GM19324 (cell line): ENCODE results near the gene WHRN.

ENCODE experiments used
- ATAC-seq: cut with Tn5 transposase; IDR thresholded peaks from one replicate; pipeline ENCODE4 v1.9.1; 2021; ENCODE audit warnings: mild to moderate bottlenecking, moderate library complexity; ENCODE audit not compliant: unreplicated experiment, low FRiP score

Gene WHRN

GRCh38 chr9:114426046-114426948 is 79.0 kb downstream of the WHRN start:
- ATAC-seq, result no peak

- no peak for ATAC-seq
Observed at GRCh38 chr9:114425126-114425525, 80.1 kb downstream of the WHRN start.

DNA sequence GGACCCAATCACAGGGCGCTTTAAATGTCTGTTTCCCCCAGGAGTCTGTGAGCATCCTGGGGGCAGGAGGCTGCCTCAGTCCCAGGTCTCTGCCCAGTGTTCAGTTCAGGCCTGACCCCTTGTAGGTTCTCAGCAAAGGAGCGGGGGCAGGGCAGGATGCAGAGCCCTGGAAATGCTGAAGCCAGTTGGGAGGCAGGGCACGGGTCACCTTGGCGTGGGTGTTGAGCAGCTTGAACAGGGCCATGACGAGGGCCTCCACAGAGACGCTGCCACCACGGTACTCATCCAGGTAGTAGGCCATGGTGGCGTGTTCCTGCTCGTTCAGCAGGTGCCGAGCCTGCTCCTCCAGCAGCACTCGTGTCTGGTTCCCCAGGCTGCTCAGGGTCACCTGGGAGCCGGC is 81.1 kb downstream of the WHRN start:
- ATAC-seq, result no peak

DNA sequence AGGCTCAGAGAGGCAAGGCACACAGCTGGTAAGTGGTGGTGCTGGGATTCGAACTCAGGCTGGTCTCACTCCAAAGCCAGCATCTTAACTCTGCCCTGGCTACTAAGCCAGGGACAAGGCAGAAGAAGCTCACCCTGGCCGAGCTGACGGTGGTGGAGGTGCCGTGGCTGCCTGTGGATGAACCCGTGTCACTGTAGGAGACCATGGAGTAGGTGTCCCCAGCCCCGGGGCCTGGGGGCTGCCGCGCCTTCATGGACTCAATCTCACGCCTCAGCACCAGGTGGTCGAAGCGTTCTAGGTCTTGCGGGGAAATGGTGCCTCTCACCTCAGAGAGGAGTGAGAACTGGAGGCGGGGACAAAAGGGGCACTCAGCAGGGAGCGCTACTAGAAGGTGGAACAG is 82.1 kb downstream of the WHRN start:
- no peak for ATAC-seq

GRCh38 chr9:114421147-114421546 is 84.1 kb downstream of the WHRN start:
- no peak for ATAC-seq

DNA sequence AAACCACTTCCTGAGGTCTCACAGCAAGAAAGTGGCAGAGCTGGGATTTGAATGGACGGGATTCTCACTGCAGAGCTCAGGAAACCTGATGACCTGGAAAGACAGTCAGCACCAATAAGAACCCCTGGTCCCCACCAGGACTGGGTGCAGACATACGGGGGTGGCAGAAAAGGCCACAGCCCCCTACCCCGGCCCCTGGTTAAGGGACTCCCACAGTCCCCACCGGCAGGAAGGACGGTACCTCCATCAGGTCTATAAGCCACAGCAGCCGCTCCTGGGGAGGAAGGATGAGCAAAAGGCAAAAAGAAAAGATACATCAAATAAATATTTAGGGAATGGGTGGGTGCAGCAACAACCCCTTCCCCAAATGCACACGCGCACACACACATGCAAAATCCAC is 85.5 kb downstream of the WHRN start:
- no peak for ATAC-seq

DNA sequence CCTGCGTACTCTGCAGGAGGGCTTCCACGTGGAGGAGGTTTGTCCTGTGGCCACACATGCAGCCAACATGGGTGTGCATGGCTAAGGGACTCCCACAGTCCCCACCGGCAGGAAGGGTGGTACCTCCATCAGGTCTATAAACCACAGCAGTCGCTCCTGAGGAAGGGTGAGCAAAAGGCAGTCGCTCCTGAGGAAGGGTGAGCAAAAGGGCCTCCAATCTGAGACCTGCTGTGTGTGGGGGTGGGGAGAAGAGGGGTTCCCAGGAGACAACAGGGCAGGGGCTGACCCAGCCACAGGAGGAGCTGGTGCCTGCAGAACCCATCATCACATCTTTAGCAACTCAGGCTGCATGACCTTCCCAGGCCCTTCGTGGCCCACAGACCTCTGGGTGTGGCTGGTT is 87.2 kb downstream of the WHRN start:
- no peak for ATAC-seq

GRCh38 chr9:114417511-114417910 is 87.8 kb downstream of the WHRN start:
- no peak for ATAC-seq

- no peak for ATAC-seq
Observed at GRCh38 chr9:114416906-114417305, 88.4 kb downstream of the WHRN start.

- ATAC-seq, result no peak
Observed at GRCh38 chr9:114416290-114416689, 89.0 kb downstream of the WHRN start.

DNA sequence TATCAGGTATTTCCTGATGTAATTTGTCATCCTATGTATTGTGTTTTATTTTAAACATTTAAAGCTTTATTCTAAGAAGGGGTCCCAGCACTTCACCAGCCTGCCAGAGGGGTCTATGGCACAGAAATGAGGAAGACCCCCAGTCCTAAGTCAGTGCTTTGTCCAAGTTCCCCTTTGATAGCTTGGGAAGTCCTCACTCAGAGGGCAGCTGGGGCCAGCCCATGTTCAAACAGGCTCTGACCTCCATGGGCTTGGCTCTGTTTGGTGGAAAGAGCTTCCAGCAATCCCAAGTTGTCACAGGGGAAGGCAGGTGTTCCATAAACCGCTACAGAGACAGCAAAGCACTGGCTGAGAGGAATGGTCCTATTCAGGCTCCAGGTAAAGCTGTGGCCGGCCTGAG is 90.9 kb downstream of the WHRN start:
- ATAC-seq, result no peak

- no peak for ATAC-seq
Observed at GRCh38 chr9:114413861-114414301, 91.4 kb downstream of the WHRN start.

DNA sequence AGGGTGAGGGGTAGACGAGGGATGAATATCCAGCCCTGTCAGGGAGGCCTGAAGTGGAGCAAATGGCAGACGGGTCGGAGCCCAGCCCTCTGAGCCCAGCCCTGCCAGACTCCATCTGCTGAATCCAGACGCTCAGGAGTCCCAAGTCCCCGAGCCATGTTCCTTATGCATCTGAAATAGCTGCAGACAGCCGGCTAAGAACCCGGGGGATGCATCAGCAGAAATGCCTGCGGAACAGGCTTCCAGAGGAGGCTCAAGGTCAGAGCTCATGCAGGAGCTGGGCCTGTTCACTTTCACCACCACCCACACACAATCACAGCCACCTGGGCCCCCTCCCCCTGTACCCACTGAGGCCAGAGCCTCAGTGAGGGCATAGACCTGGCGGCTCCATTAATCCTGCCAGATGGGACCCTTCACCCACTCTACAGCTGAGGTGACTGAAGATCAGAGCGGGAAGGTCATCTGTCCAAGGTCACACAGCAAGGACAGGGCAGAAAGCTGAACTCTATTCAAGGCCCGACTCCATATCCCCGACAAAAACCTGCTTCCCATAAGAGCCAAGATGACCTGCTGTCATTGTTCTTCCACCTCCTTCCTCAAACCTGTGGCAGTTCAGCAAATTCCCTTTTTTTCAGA is 93.1 kb downstream of the WHRN start:
- ATAC-seq, result no peak

- ATAC-seq, result no peak
Observed at GRCh38 chr9:114411452-114411851, 93.8 kb downstream of the WHRN start.

GRCh38 chr9:114410910-114411309 is 94.4 kb downstream of the WHRN start:
- ATAC-seq, result no peak

DNA sequence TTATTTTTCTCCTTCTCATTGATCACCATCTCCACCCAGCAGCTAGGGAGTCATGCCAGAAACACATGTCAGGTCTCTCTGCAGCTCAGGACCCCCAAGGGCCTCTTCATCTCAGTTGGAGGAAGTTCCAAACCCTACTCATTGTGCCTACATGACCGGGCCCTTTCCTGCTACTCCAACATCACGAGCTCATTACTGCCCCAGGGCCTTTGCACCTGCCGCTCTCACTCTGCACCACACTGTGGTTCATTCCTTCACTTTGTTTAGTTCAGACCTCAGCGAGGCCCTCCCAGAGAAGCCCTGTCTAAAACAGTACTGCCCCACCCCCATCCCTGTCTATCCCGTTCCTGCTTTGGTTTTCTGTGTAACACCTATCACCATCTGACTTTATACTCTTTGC is 95.4 kb downstream of the WHRN start:
- ATAC-seq, result no peak

- ATAC-seq, result no peak
Observed at GRCh38 chr9:114409103-114409780, 96.0 kb downstream of the WHRN start.

- ATAC-seq, result no peak
Observed at GRCh38 chr9:114408645-114409044, 96.6 kb downstream of the WHRN start.

- ATAC-seq, result no peak
Observed at GRCh38 chr9:114407889-114408288, 97.4 kb downstream of the WHRN start.

DNA sequence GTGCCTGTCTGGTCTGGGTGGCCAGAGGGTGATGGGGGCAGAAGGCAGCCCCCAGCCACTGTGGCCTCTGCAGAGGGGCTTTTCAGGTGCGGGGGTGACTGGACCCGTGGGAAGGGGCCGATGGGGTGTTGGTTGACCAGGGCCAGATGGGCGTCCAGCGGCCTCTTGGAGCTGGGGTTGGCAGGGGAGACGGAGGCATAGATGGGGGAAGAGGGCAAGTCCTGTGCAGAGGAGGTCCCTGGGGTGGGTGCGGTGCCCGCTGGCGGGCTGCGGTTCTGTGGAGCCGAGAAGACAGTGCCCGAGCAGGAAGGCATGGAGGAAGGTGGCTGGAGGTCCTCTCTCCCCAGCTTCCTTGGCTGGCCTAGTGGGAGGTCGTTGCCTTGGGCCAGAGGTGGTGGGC is 98.8 kb downstream of the WHRN start:
- ATAC-seq, result no peak

GRCh38 chr9:114405294-114406034 is 99.8 kb downstream of the WHRN start:
- peak; percentile 70 for ATAC-seq
